HG03175 (cell line): ENCODE results near the gene APLF.

Source experiments
- ATAC-seq: cut with Tn5 transposase; IDR thresholded peaks from one replicate; pipeline ENCODE4 v1.9.1; 2021; ENCODE audit warnings: mild to moderate bottlenecking, moderate library complexity; ENCODE audit not compliant: unreplicated experiment

The APLF gene, protein sequence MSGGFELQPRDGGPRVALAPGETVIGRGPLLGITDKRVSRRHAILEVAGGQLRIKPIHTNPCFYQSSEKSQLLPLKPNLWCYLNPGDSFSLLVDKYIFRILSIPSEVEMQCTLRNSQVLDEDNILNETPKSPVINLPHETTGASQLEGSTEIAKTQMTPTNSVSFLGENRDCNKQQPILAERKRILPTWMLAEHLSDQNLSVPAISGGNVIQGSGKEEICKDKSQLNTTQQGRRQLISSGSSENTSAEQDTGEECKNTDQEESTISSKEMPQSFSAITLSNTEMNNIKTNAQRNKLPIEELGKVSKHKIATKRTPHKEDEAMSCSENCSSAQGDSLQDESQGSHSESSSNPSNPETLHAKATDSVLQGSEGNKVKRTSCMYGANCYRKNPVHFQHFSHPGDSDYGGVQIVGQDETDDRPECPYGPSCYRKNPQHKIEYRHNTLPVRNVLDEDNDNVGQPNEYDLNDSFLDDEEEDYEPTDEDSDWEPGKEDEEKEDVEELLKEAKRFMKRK

DNA sequence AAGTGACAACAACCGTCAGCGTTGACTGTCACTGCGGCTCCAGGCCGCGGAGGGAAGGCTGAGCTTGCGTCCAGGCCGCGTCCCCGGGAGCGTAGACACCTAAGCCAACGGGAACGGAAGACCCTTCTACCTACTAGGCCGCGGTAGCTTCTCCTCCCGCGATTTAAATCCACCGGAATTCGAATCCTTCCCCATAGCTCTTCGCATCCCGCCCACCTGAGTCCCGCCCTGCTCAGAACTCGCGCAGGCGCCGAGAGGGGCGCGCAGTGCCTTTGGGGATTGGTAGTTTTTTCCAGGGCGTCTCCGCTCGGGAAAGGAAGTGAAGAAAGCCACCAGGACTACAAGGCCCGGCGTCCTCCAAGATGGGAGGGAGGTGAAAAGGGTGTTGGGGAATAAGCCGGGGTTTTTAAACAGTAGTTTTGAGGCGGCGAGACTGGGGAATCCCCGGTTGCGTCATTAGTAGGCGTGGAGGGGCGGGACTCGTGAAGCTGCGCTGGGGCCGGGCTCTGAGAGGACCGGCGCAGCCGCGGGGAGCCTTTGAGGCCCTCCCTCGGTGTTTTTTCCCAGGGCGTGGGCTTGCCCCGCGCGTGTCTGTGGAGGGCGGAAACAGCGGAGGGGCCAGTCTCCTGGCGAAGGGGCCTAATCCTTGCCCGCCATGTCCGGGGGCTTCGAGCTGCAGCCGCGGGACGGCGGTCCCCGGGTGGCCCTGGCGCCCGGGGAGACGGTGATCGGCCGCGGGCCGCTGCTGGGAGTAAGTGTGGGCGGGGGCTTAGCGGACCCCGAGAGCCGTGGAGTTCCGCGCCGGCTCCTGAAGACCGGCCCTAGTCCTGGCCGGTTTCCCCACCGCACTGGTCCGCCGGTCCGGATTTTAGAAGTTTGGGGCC lies at the start of gene APLF, which contains the start of gene FBXO48:
Gene APLF (plus strand): TSS at position 509 of the 884 bp plus-strand sequence. CDS start 147 bp downstream, at position 656.
Gene FBXO48 (minus strand): TSS at position 218 of the 884 bp plus-strand sequence. CDS start 2,149 bp downstream, outside the sequence.
- ATAC-seq: peak; percentile 97

DNA sequence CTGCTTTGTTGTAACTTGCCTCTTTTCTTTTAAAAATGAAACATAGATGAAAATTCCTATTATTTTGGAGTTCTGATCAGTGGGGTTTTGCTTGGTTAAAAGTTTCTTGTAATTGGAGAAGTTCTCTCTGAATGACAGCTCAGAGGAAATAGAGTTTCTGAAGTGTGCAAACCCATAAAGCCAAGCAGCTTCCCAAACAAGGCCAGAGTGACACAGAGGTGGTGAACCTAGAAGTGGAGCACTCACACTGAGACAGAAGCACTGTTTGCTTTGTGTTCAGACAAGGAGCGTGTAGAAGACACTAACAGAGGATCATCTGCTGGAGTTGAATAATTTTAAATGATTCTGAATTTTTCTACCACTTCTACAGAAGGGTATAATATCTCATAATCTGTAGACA lies 49.5 kb upstream of the APLF start:
- no peak for ATAC-seq

DNA sequence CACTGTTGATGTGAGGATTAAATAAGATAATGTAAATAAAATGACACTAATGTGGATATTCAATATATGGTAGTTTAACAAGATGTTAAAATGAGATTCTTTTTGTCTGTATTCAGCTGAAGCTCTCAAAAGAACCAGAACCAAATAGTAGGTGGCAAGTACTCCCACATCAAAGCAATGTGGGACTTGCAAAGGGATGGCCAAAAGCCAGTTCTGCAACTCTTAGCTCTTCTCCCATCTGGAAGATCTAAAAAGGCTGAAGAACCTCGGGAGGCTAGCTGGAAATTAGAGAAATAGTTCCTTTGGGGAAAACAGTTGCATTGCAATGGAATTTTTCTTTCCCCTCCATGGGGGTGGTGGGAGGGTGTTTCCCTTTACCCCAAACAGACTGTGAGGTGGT lies 49.0 kb upstream of the APLF start:
- no peak for ATAC-seq

DNA sequence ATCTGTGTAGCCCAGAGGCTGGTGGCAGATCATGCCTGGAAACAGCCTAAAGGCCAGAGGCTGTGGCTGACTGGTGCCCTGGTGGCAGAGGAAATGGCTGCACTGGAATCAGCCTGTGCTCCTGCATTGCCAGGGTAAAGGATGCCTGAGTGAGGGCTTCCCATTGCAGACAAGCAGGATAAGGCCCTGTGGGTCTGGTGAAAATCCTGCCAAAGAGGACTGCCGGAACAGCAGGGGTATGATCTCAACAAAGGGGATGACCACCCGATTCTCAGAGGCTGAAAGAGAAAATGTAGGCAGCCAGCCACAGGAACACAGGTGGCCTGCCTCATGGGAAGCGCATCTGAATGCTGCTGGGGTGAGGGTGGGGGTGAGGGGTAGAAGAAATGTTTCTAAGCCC lies 48.5 kb upstream of the APLF start:
- peak; percentile 68 for ATAC-seq

DNA sequence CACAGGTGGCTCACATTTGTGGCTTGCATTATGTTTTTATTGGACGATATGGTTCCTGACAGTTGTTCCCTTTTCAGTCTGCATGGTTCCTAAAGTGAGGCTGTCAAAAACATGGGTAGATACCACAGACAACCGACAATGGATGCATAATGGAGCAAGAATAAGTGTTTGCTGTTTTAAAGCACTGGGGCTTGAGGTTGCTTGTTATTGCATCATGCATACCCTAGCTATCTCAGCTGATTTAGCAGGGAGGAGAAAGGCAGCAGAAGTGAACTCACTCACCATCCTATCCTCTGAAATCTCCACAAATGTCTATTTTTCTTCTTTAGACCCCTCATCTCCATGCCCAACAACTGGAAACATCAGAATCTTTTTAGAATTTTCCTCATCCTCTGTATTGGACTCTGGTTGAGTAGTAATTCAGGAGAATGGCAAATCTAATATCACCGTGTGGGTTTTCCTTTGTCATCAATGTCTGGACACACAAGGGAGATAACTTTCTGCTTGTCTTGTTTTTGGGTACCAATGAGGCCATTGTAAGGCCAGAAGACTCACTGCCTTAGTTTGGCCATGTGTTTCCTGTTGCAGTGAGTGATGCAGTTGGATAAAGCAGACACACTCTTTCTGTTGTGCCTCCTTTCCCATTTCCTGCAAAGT lies 47.0 kb upstream of the APLF start:
- ATAC-seq: no peak

DNA sequence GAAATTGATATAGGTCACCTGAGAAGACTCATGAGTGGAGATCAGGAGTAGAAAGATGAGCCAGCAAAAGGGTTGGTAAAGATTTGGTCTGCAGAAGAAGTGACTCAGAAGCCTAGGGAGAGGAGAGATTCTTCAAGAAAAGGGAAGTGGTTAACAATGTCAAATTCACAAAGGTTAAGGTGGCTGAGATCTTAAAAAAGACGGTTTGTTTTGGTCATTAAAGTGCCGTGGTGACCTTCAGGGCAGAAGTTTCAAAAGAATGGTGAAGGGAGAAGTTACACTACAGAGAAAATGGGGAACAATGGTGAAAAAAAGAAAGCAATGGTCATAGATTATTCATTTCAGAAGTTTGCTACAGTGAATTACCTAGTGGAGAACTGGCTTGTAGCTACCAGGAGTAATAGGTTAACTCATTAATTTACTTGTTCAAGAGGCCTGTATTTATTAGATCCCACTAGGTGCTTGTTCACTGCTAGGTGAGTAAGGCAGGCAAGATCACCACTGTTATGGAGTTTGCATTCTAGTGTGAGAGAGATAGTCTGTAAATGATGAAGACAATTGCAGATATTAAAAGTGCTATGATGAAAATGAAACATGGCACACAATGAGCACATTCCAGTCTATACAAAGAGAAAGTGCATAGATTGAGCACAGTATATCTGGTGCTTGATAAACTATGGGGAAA lies 43.3 kb upstream of the APLF start:
- ATAC-seq: peak; percentile 84

DNA sequence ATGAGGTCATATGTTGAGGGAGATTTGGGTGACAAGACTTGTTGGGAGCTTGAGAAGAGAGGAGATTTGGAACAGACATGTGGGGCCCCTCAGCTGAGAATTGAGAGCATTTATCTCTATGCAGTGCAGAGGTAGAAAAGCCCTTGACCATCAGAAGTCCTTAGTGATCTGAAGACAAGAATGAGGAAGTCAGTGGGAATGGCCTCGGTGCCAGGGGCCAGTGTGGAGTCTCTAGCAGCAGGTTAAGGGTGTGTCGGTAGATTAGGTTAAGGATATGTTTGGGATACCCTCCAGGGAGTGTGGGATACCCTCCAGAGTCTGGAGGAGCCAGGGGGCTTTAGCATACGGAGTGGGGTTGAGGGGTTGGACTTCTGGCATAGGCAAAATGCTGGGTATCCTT lies 41.9 kb upstream of the APLF start:
- ATAC-seq: no peak

DNA sequence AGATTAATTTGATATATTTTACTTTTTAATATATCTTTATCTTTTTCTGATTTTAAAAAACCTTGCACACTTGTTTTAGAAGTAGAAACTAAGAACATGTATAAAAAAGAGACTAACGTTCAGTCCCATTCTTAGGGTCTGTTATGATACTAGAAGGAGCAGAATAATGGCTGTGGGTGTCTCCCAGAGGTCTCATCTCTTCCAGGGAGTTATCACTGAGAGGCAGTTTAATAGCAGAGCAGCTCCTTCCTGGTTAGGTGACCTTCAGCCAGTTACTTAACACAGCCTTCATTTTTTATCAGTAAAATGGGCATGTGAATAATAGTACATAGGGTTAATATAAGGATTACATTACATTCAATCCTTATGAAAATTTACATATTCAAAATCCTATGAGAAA lies 40.9 kb upstream of the APLF start:
- no peak for ATAC-seq

DNA sequence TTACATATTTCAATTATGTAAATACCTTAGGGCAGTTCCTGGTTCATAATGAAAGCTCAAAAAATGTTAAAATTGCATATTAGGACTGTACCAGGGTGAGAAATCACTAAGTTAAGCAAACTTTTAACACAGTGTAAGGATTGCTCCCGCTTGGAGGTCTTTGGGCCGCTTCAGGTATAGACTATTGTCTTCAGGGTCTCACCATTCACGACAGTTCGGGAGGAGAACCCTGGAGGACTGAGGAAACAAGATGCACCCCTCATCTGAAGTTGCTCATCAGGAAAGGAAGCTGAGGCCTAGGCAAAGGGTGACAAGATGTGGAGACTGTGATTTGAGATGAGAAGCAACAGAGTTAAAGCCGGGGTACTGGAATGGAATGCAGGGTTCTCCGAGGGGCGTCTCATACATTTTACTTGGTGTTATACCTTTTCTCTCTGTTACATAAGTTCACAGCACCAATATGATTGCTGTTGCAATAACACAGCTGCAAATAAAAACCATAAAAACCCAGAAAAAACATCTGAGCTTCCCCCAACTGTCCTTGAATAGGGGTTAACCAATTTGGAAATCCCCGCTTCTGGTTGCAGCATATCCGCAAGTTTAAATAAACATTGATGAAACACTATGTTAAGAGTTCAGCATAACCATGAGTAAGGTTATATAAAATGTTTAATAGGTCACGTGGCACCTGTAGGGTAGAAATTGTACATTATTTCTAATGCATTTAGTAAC lies 40.4 kb upstream of the APLF start:
- ATAC-seq: no peak

DNA sequence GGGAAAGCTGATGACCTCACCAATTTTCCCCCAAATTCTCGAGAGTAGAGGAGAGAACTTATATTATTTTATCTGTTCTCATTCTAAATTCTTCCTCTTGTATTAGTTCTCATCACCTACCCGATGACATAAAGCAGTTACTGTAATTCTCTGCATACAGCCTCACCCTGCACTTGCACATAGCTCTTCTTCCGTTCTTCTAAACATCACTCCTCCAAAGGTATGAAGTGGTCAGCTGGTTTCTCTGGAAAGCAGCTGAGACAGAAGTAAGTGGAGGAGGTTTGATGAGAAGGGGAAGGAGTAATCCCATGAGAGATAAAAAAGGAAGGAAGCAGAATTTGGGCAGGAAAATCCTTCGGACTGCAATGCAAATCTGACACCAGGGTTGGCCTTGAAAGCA lies 39.3 kb upstream of the APLF start:
- ATAC-seq: no peak

DNA sequence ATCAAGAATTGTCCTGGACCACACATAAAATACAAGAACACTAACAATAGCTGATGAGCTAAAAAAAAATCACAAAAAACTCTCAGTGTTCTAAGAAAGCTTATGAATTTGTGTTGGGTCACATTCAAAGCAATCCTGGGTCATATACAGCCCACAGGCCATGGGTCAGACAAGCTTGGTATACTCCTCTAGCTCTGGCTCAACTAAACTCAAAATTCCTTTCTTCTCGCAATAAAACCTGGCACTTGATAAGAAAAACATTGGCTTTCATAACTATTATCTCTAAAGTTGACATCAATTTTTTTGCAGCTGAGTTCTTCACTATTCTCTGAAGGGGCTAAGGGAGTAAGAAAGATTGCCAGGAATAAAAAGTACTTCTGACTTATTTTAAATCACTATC lies 38.6 kb upstream of the APLF start:
- ATAC-seq: no peak

DNA sequence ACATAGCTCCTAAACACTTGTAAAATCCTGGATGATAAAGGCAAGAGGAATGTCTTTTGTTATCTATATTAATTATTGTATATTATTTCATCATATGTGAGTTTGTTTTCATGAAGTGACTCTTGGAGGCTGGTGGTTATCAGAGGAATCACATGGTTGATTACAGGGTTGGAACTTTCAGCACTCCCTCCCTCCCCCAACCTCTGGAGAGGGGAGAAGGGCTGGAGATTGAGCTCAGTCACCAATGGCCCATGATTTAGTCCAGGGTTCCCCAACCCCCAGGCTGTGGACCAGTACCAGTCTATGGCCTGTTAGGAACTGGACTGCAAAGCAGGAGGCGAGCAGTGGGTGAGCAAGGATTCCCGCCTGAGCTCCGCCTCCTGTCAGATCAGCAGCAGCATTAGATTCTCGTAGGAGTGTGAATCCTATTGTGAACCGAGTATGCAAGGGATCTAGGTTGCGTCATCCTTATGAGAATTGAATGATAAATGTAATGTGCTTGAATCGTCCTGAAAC lies 38.0 kb upstream of the APLF start:
- ATAC-seq: no peak

DNA sequence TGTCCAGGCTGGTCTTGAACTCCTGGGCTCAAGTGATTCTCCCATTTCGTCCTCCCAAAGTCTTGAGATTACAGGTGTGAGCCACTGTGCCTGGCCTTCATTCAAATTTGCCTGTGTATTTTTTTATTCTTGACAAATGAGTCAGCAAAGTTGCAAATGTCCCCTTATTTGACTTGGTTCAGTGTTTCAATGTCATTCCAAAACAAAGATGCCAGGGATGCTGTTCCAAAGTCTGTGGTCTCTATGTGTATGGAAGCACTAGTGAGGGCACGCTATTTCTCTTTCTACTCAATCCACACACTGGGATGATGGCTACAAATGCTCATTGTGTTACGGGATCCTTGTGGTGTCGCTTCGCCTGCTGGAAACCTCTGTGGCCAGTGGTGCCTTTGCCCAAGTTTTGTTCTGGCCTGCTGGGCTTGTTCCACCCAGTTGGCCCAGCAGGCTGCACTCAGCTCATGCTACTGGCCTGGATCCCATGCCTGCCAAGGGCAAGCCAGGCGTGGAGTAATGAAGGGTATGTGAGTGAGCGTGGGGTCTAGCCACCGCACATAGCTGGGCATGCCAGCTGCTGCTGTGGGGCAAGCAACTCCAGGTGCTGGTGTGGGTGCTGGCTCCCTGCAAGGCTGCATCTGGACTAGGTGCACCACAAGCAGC lies 35.9 kb upstream of the APLF start:
- ATAC-seq: no peak

DNA sequence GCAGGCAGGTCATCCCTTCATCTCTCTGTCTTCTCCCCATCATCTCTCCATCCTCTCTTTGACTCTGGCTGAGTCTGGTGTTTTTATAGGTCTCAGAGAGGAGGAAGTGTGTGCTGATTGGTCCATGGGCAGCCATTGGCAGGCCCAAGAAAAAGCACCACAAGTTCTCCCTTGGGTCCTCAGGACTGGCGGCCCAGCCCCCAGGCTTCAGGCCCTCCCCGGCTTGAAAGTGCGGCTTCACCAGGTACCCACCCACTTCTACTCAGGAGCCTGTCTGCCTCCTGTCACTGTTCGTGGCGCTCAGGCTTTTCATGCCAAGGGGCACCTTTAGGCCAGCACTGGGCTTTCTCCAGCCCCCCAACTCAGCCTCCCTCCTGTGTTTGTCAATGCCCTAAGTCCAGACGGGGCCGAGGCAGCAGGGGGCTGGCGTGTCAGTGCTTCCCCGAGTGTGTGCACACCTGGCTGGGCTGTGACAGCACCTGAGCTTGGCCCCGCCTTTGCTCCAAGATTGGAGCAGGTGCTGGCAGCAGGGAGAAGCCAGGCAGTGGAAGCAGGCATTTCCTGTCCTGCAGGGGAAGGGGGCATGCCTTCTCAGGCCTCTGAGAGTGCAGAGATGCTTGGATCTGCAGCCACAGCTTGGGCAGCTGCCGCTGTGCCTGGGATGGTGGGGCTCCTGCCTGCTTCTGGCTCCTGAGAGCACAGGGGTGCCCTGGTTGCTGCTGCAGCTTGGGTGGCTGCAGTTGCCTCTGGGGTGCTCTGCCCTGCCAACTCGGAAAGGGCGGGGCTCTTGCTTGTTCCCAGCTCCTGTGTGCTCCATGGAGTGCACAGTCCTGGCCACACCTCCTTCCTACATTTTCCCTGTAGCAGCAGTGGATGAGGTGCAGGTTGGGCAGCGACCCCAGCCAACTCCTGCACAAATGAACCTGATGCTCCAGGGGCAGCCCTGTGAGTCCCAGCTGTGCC lies 34.4 kb upstream of the APLF start:
- ATAC-seq: no peak

DNA sequence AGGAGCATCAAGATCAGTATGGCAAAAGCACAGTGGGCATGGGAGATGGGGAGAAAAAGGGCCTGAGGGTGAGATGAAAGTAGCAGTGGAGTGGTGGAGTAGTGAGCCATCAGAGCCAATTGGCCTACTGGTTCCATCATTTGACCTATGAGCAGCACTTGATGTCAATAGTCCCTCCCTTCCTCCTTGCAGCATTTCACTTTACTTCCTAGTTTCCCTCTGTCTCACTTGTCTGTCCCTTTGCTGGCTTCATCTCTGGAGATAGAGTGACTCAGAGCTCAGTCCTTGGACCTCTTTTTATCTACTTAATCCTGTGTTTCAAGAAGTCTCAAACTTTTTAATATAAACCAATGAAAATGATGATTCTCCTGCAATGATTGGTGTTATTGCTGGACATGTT lies 32.4 kb upstream of the APLF start:
- ATAC-seq: no peak

DNA sequence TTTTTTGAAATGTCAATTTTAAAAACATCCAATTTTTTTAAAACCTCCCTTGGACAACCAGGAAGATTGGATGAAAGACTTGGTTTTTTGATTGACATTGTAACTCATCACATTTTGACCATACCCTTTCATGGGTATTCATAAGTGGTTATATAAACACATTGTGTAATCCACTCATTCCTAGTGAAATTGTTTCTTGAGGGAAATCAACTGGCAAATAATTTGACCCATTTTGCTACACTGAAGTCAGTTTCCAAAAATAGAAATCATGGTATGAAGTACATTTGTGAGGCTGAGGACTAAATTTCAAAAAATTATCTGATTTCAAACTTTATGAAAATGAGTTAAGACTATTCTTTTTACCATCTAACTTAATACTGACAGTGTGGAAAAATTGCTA lies 31.8 kb upstream of the APLF start:
- ATAC-seq: no peak

DNA sequence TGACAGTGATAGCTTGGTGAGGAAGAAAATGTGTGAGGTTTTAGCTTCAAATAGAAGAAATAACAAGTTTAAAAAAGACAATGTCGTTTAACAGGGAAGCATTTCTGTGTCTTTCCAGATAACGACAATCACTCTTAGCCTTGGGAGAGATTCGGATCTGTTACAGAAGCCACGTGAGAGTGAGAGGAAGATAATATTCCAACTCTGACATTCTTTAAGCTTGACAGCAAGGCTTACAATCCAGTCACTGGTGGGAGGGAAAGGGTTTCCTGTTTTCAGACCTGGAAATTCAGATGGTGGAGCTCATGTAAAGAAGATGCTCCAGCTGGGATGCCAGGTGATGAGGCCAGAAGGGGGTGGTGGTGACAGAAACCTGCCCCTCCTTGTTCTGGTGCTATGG lies 31.1 kb upstream of the APLF start:
- ATAC-seq: no peak
